Measurements from ENCODE around the gene BOD1L2.

Gene BOD1L2

DNA sequence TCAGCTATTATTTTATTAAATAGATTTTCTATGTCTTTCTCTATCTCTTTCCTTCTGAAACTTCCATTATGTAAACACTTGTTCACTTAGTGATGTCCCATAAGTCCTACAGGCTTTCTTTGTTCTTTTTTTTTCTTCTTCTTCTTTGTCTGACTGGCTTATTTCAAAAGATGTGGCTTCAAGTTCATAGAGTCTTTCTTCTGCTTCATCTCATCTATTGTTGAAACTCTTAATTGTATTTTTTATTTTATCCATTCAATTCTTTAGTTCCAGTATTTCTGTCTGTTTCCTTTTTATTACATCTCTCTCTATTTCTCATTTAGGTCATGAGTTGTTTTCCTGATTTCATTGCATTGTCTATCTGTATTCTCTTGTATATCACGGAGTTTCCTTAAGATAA lies 38.5 kb downstream of the BOD1L2 start:
- no peak overlapping the region for H3K27ac ChIP-seq
- no peak for TF ChIP-seq ZFX (IDR thresholded peaks at IDR 0.05; ENCODE audit: borderline replicate concordance)
- TF ChIP-seq, protein P1, sequence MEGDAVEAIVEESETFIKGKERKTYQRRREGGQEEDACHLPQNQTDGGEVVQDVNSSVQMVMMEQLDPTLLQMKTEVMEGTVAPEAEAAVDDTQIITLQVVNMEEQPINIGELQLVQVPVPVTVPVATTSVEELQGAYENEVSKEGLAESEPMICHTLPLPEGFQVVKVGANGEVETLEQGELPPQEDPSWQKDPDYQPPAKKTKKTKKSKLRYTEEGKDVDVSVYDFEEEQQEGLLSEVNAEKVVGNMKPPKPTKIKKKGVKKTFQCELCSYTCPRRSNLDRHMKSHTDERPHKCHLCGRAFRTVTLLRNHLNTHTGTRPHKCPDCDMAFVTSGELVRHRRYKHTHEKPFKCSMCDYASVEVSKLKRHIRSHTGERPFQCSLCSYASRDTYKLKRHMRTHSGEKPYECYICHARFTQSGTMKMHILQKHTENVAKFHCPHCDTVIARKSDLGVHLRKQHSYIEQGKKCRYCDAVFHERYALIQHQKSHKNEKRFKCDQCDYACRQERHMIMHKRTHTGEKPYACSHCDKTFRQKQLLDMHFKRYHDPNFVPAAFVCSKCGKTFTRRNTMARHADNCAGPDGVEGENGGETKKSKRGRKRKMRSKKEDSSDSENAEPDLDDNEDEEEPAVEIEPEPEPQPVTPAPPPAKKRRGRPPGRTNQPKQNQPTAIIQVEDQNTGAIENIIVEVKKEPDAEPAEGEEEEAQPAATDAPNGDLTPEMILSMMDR (IDR thresholded peaks at IDR 0.05), result no peak

DNA sequence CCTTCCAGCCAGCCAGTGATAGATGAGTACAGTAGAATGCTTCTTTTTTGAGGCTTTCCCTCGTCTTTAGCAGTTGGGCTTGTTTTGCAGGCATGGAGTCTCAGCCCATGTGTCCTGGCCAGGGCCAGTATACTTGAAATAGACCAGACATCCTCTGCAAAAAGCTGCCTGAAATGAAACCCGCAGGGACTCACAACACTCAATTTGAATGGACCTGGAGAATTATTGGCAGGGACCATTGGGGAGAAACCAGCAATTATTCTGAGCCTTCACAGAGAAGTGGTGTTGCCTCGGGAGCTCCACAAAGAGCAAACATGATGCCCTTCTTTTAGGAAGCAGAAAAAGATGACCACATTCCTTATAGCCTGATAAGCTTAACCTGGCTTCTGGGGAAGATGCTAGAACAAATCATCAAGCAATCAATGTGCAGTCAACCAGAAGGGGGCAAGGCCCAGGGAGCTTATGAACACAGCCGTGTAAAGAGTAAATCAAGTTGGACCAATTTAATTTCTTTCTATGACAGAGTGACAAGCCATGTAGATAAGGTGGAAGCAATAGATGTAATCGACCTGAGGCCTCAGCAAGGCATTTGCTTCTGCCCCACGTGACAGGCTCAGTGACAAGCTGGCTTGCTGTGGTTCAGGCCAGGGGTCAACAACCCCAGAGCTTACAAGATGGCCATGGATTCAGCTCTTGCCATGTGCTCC lies 42.1 kb downstream of the BOD1L2 start:
- TF ChIP-seq ZFX (IDR thresholded peaks at IDR 0.05; ENCODE audit: borderline replicate concordance), result no peak
- TF ChIP-seq, protein P1 (IDR thresholded peaks at IDR 0.05), result no peak
- H3K27ac ChIP-seq, result no peak overlapping the region

DNA sequence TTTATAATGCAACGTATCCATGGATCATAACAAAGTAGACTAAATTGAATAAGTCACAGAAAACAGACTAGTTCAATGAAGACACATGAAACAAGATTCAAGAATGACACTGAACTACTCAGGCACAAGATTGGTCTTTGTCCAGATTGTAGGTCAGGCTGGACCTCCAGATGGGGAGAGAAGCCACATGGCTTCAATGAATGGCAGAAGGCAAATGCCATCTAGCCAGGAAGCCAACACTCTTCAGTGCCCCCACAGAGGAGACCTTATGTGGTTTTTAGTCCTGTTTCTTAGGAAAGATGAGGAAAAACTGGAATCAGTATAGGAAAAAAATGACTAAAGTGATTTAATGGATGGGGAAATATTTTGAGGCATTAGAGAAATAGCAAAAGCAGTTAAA lies 43.1 kb downstream of the BOD1L2 start:
- no peak overlapping the region for H3K27ac ChIP-seq
- TF ChIP-seq, protein P1 (IDR thresholded peaks at IDR 0.05), result no peak
- TF ChIP-seq ZFX (IDR thresholded peaks at IDR 0.05; ENCODE audit: borderline replicate concordance), result no peak

DNA sequence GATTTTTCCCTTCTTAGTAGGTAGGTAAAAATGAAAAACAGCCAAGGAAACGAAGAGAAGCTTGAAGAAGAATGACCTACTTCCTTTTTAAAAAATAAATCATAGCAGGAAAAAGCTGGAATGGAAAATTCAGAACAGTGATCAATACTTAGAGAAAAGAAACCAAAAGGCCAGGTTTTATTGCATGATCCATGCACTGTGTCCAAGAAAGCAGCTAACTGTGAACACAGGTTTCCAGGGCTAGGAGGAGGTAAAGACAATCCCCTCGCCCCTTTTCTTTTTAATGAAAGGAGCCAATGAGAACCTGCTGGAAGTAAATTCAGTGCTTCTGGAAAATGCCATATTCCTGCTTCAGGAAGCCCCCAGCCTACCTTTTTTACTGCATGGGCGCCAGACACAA lies 47.2 kb downstream of the BOD1L2 start:
- TF ChIP-seq ZFX (IDR thresholded peaks at IDR 0.05; ENCODE audit: borderline replicate concordance), result no peak
- TF ChIP-seq, protein P1 (IDR thresholded peaks at IDR 0.05), result no peak
- no peak overlapping the region for H3K27ac ChIP-seq

DNA sequence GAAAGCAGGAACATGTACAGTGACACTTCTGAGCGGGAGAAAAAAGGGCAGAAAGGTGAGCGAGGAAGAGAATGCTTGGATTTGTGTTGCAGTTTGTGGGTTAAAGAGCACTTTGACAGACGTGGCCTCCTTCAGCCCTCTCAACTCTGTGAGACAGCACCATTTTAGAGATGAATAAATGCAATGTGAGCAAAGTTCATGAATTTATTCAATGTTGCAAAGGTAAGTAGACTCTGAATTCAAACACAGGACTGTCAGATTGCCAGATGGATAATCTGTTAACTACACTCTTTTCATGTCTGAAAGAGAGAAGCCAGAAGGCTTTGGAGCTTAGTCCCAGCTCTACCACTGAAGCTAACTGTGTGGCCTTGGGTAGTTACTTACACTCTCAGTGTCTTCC lies 47.7 kb downstream of the BOD1L2 start:
- no peak overlapping the region for H3K27ac ChIP-seq
- TF ChIP-seq ZFX (IDR thresholded peaks at IDR 0.05; ENCODE audit: borderline replicate concordance), result no peak
- TF ChIP-seq, protein P1 (IDR thresholded peaks at IDR 0.05), result no peak

DNA sequence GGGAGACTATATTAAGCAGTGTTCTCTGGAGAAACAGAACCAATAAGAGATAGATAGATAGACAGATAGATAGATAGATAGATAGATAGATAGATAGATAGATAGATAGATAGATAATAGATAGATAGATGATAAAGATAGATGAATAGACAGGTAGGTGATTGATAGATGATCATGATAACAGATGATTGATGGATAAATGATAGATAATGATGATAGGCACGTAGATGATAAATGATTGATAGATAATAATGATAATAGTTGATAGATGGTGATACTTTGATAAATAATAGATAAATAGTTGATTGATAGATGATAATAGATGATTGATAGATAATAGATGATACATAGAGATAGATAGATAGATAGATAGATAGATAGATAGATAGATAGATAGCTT lies 48.5 kb downstream of the BOD1L2 start:
- TF ChIP-seq ZFX (IDR thresholded peaks at IDR 0.05; ENCODE audit: borderline replicate concordance), result no peak
- TF ChIP-seq, protein P1 (IDR thresholded peaks at IDR 0.05), result no peak
- H3K27ac ChIP-seq, result no peak overlapping the region

DNA sequence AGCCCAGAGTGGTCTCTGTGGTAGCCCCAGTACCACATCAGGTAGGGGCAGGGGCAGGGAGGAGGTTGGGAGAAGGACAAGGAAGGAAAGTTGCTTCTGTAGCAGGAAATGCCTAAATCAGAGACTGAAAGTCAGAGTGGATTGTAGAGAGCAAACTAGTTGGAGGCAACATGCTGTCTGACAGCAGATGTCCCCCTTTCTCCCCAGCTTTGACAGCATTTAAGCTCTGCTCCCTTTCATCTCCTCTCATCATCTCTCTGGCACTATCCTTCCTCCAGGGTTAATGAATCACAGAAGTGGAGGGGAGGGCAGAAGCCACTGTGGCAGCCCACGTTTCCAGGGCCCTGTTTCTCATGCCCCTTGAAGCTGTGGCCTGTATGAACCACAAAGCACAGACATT lies 50.4 kb downstream of the BOD1L2 start:
- no peak for TF ChIP-seq ZFX (IDR thresholded peaks at IDR 0.05; ENCODE audit: borderline replicate concordance)
- TF ChIP-seq, protein P1 (IDR thresholded peaks at IDR 0.05), result no peak
- H3K27ac ChIP-seq, result no peak overlapping the region
